ENCODE measurements around the gene HLA-DPB1.

HLA-DPB1 gene

GRCh38 chr6:33070909-33071308, 4.9 kb upstream of the HLA-DPB1 start:
- no peak for DNase-seq

GRCh38 chr6:33071569-33071968, 4.2 kb upstream of the HLA-DPB1 start:
- no peak for DNase-seq

GRCh38 chr6:33072508-33073100, 3.2 kb upstream of the HLA-DPB1 start:
- no peak for DNase-seq

GRCh38 chr6:33073431-33073871, 2.3 kb upstream of the HLA-DPB1 start, which contains the start of gene HLA-DPA1:
Gene HLA-DPA1, minus strand, starts transcription at chr6:33073649.
- peak in 4 of 56 donors; percentile 15 to 27 (median 24) for DNase-seq

GRCh38 chr6:33075208-33075567, 602 bp upstream of the HLA-DPB1 start:
- DNase-seq, result no peak

GRCh38 chr6:33076406-33076934, 680 bp downstream of the HLA-DPB1 start:
- DNase-seq, result no peak

- no peak for DNase-seq
Observed at GRCh38 chr6:33077908-33078307, 2.1 kb downstream of the HLA-DPB1 start.

GRCh38 chr6:33078442-33078841, 2.7 kb downstream of the HLA-DPB1 start:
- no peak for DNase-seq

- no peak for DNase-seq
Observed at GRCh38 chr6:33078919-33079521, 3.2 kb downstream of the HLA-DPB1 start.

- DNase-seq, result no peak
Observed at GRCh38 chr6:33079580-33079979, 3.8 kb downstream of the HLA-DPB1 start.

GRCh38 chr6:33080127-33081089, 4.6 kb downstream of the HLA-DPB1 start:
- DNase-seq, result peak in 25 of 56 donors; percentile 8 to 60 (median 35)

- no peak for DNase-seq
Observed at GRCh38 chr6:33081098-33081824, 5.5 kb downstream of the HLA-DPB1 start.

- DNase-seq, result peak in 11 of 56 donors; percentile 7 to 52 (median 23)
Observed at GRCh38 chr6:33082702-33083101, 6.9 kb downstream of the HLA-DPB1 start.

- DNase-seq, result no peak
Observed at GRCh38 chr6:33085627-33086026, 9.8 kb downstream of the HLA-DPB1 start.

- no peak for DNase-seq
Observed at GRCh38 chr6:33088258-33088930, 12.6 kb downstream of the HLA-DPB1 start.

- no peak for DNase-seq
Observed at GRCh38 chr6:33088931-33089620, 13.3 kb downstream of the HLA-DPB1 start.

GRCh38 chr6:33091957-33092356, 16.2 kb downstream of the HLA-DPB1 start:
- peak in 1 of 56 donors; percentile 21 for DNase-seq

- DNase-seq, result no peak
Observed at GRCh38 chr6:33092385-33092784, 16.6 kb downstream of the HLA-DPB1 start.

GRCh38 chr6:33093855-33094254, 18.1 kb downstream of the HLA-DPB1 start:
- DNase-seq, result no peak

GRCh38 chr6:33095681-33096080, 19.9 kb downstream of the HLA-DPB1 start:
- no peak for DNase-seq
